GM12873 (cell line): Measurements from ENCODE around the gene SAG.

Experiments used
- TF ChIP-seq, protein P1 (sequence below): IDR thresholded peaks from 2 replicates; pipeline ENCODE4 v1.5.1; 2012; ENCODE audit warnings: low read depth, mild to moderate bottlenecking, moderate library complexity, low read length, control low read depth; ENCODE audit not compliant: insufficient read depth; ENCODE audit errors: missing control alignments

The SAG gene

DNA sequence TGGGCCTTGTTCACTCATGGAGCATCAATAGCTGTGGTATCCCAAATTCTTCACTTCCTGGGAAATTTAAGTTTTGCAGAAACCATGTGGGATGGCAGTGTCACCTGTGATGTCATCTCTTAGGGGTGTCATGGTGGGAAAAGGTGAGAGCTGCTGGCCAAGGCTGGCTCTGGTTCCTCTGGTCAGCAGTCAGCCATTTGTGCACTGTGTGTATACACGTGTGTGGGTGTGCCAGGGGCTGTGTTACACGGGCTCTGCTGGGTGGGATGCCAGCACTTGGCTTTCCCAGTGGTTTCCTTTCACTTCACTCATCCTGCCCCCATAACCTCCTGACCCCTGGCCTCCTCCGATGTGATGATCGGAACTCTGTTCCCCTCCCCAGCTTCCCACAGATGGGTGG is 21.3 kb downstream of the SAG start:
- TF ChIP-seq, protein P1, sequence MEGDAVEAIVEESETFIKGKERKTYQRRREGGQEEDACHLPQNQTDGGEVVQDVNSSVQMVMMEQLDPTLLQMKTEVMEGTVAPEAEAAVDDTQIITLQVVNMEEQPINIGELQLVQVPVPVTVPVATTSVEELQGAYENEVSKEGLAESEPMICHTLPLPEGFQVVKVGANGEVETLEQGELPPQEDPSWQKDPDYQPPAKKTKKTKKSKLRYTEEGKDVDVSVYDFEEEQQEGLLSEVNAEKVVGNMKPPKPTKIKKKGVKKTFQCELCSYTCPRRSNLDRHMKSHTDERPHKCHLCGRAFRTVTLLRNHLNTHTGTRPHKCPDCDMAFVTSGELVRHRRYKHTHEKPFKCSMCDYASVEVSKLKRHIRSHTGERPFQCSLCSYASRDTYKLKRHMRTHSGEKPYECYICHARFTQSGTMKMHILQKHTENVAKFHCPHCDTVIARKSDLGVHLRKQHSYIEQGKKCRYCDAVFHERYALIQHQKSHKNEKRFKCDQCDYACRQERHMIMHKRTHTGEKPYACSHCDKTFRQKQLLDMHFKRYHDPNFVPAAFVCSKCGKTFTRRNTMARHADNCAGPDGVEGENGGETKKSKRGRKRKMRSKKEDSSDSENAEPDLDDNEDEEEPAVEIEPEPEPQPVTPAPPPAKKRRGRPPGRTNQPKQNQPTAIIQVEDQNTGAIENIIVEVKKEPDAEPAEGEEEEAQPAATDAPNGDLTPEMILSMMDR, result no peak

DNA sequence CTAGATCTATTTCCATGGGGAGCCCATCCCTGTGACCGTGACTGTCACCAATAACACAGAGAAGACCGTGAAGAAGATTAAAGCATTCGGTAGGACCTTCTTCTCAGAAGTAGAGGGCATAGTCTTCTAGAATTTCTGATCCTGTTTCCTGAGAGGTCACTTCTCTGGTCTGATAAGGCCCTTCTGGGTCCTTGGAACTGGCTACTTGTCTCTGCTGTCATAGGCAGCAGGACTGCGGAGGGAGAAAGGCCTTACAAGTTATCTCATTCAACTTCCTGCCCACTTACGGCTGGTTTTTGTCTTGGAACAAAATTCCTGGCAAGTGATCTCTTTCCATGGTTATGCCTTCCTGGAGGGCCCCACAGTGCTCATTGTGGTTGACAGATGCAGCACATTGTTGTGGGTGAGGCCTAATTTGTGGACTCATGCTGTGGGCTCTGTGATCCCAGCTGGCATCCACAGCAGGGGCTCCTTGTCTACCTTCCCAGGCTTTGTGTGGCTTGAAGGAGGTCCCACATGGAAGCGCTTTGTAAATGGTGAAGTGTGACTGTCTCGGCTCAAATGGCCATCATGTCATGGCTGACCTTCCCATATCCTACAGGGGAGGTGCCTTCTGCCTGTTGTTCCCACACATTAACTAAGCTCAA is 22.0 kb downstream of the SAG start:
- TF ChIP-seq, protein P1, result no peak

DNA sequence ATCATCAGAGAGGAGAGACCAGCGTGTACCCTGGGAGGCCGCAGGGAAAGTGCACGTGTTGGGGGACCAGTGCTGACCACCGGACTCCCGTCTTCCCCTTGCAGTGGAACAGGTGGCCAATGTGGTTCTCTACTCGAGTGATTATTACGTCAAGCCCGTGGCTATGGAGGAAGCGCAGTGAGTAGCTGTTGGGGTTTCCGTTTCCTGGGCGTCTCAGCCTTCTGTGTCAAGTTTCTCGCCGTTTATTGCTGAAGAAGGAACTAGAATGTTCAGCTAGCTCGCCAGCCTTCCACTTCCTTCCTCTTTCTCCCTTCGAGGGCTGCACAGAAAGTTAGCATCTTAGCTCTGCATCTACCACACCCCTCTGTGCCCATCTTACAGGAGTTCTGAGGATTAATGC is 23.9 kb downstream of the SAG start:
- TF ChIP-seq, protein P1, result no peak

DNA sequence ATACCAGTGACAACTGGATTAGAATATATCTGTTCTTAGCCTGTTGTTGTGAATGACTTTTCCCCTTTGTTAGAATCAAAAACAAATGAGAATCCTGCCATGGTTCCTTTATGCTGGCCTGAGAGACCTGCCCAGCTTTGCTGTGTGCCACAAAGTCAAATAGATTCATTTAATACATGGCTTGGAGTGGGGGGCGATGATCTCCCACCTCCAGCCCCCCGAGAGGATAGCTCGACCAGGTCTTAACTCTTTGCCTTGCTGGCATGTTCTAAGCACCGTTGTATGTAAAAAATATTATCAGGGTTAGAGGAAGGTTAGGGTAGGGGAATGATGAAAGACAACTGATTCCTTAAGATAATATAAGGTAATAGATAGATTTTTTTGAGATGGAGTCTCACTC is 24.5 kb downstream of the SAG start:
- TF ChIP-seq, protein P1, result no peak

DNA sequence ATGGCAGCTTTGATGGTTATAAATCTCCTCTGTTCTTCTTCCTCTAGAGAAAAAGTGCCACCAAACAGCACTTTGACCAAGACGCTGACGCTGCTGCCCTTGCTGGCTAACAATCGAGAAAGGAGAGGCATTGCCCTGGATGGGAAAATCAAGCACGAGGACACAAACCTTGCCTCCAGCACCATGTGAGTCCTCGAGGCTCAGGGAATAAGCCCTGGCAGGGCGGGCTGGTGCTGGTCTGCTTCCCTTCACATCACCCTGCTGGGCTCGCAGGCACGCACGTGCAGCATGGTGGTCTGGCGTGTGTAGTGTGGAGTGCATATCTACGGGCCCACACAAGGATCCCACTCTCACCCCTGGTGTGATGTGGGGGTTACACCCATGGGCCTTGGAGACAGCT is 27.3 kb downstream of the SAG start:
- TF ChIP-seq, protein P1, result no peak

DNA sequence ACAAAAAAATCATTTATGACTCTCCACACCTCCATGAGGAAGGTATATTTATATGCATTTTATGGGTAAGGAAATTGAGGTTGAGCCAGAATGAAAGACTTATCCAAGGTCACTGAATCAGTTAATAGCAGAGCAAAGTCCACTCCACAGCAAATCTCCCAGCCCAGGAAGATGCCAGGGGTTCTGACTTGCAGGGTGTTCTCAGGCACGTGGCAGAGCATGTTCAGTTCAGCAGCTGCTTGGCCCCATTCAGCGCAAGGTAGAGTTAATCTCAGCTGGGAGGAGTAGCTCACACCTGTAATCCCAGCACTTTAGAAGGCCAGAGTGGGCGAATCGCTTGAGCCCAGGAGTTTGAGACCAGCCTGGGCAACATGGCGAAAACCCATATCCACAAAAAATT is 28.9 kb downstream of the SAG start:
- TF ChIP-seq, protein P1, result no peak

DNA sequence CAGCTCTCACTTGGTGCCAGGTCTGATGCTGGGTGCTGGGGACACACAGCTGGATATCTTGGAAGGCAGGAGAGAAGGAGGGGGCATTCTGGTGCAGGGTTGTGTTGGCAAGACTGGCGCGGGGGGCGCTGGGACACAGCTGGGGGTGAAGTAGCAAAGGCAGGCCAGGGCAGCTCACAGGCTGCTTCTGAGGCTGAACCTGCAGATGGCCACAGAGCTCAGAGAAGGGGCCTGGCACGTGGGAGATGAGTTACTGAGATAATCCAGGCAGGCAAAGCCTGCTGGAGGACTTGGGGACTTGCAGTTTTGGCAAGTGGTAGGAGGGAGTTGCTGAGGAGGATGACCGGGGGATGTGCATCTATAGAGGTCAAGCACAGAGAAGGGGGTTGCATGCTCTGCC is 30.4 kb downstream of the SAG start:
- TF ChIP-seq, protein P1, result no peak
